PC-3 (cell line): ENCODE results near the gene KDM6B.
A peak's percentile ranks its signal among the peaks of the same experiment; 100 is the strongest.

Source experiments
- EZH2 ChIP-seq: fragments of 300-600 bp; sonication (generic); IDR thresholded peaks from one replicate; pipeline ENCODE4 v1.6.1; 2017; ENCODE audit warnings: antibody characterized with exemption, mild to moderate bottlenecking, low read length; ENCODE audit not compliant: unreplicated experiment
- EZH2phosphoT487 ChIP-seq: fragments of 300-600 bp; sonication (generic); IDR thresholded peaks from 2 replicates; pipeline ENCODE4 v1.6.1; 2018; ENCODE audit warnings: mild to moderate bottlenecking, antibody characterized with exemption, low read length, borderline replicate concordance
- TF ChIP-seq, protein P1 (sequence below): fragments of 300-600 bp; sonication (generic); conservative IDR thresholded peaks from 2 replicates; pipeline ENCODE4 v1.5.1; 2017; ENCODE audit warnings: antibody characterized with exemption, low read depth, mild to moderate bottlenecking, low read length

DNA sequence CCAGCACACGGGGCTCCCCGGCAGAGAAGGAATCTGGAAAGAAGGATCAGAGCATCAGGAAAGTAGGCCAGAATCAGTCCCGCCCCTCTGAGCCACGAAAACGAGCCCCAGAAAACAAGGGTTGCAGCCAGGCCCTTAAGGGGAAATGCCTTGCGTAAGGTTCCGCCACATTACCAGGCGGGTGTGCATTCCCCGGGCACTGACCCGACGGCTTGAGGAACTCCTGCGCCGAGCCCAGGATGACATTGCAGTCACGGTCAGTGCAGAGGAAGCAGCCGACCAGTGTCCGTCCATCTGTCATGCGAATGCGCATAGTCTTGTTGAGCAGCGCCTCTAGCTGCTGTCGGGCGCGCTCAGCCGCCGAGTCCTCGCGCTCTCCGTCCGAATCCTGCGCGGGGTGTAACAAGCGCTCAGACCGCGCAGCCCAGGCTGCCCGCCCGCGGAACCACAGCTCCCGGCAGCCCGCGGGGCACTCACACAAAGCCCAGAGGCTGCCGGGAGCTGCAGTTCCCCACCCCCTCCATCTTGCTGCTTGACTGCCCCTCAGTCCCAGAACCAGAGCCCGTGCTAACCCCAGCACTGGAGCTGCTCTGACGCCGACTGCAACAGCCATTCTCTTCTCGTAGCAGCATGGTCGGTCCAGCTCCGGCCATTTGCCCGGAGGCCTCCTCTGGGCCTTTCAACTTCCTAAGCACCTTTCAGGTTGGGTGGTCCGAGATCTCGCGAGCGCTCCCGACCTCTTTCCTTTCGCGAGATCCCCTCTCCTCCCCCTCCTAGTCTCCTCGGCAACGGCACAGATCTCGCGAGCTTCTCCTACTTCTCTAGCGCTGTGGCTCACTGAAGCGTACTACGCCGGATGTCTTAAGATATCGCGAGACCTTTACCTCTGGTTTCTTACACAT, 23.0 kb downstream of the KDM6B start, which contains the start of gene NAA38:
- TF ChIP-seq, protein P1, sequence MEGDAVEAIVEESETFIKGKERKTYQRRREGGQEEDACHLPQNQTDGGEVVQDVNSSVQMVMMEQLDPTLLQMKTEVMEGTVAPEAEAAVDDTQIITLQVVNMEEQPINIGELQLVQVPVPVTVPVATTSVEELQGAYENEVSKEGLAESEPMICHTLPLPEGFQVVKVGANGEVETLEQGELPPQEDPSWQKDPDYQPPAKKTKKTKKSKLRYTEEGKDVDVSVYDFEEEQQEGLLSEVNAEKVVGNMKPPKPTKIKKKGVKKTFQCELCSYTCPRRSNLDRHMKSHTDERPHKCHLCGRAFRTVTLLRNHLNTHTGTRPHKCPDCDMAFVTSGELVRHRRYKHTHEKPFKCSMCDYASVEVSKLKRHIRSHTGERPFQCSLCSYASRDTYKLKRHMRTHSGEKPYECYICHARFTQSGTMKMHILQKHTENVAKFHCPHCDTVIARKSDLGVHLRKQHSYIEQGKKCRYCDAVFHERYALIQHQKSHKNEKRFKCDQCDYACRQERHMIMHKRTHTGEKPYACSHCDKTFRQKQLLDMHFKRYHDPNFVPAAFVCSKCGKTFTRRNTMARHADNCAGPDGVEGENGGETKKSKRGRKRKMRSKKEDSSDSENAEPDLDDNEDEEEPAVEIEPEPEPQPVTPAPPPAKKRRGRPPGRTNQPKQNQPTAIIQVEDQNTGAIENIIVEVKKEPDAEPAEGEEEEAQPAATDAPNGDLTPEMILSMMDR: peak; percentile 26; the same call in 1 of the 2 replicates
- TF ChIP-seq EZH2: no peak
- no peak for TF ChIP-seq EZH2phosphoT487
